ENCODE measurements around the gene CTDP1.

Gene CTDP1, protein sequence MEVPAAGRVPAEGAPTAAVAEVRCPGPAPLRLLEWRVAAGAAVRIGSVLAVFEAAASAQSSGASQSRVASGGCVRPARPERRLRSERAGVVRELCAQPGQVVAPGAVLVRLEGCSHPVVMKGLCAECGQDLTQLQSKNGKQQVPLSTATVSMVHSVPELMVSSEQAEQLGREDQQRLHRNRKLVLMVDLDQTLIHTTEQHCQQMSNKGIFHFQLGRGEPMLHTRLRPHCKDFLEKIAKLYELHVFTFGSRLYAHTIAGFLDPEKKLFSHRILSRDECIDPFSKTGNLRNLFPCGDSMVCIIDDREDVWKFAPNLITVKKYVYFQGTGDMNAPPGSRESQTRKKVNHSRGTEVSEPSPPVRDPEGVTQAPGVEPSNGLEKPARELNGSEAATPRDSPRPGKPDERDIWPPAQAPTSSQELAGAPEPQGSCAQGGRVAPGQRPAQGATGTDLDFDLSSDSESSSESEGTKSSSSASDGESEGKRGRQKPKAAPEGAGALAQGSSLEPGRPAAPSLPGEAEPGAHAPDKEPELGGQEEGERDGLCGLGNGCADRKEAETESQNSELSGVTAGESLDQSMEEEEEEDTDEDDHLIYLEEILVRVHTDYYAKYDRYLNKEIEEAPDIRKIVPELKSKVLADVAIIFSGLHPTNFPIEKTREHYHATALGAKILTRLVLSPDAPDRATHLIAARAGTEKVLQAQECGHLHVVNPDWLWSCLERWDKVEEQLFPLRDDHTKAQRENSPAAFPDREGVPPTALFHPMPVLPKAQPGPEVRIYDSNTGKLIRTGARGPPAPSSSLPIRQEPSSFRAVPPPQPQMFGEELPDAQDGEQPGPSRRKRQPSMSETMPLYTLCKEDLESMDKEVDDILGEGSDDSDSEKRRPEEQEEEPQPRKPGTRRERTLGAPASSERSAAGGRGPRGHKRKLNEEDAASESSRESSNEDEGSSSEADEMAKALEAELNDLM

DNA sequence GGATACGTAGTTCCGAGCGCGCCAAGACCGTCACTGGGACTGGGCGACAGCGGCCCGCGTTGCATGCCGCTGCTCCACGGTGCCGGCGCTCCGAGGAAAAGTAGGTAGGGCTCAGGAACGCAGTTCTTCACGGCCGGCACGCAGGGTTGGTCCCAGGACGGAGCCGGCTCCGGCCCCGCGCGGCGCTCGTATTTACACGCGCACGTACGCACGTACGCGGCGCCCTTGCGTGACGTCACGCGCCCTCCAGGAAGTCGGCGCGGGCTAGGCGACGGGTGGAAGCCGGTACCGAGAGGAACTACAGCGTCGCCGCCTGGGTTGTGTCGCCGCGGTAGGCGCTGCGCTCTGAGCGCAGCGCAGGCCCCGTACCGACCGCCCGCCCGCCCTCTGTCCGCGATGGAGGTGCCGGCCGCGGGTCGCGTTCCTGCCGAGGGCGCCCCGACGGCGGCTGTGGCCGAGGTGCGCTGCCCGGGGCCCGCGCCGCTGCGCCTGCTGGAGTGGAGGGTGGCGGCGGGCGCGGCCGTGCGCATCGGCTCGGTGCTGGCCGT, at the start of gene CTDP1:
TSS of gene CTDP1 (plus strand) at position 252 of the 548 bp plus-strand sequence. CDS start at position 397, 145 bp downstream.
- peak; percentile 84 for DNase-seq (ENCODE audit: low read depth)

DNA sequence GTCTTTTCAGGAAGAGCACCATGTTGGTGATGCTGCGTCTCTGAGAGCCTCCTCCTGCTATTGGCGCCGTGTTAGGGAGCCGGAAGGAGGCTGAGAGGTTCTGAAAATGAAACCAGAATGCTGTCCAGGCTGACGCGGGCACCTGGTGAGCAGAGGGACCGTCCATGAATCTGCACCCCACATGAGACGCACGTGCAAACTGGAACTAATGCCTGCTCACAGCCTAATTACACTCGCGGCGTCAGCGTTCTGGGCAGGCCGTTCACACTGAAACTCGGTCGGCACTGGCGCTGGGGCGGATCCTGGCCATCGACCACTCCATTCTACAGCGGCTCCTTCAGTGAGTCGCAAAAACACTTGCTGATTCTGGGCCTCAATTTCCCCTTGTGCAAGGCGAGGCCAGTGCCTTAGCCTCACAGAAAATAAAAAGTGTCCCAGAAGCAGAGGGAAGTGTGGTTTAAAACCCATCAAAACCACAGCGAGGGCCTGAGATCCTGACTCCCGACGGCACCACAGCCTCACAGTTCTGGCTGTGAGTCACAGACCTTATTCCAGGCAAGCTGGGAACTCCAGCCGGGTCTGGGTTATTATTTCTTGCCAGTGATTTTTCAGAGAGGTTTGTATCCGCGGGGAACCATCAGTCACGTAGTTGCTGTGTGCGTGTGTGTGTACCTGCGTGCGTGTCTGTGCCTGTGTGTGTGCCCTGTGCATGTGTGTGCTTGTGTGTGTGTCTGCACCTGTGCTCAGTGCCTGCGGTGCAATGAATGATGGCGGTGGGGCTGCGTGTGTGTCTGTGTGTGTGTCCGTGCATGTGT, 49.1 kb upstream of the CTDP1 start:
- DNase-seq (ENCODE audit: low read depth): no peak

DNA sequence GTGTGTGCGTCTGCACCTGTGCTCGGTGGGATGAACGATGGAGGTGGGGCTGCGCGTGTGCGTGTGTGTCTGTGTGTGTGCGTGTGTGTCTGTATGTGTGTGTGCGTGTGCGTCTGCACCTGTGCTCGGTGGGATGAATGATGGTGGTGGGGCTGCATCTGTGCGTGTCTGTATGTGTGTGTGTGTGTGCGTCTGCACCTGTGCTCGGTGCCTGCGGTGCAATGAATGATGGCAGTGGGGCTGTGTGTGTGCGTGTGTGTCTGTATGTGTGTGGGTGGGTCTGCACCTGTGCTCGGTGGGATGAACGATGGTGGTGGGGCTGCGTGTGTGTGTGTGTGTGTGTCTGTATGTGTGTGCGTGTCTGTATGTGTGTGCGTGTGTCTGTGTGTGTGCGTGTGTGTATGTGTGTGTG, 48.5 kb upstream of the CTDP1 start:
- no peak for DNase-seq (ENCODE audit: low read depth)

DNA sequence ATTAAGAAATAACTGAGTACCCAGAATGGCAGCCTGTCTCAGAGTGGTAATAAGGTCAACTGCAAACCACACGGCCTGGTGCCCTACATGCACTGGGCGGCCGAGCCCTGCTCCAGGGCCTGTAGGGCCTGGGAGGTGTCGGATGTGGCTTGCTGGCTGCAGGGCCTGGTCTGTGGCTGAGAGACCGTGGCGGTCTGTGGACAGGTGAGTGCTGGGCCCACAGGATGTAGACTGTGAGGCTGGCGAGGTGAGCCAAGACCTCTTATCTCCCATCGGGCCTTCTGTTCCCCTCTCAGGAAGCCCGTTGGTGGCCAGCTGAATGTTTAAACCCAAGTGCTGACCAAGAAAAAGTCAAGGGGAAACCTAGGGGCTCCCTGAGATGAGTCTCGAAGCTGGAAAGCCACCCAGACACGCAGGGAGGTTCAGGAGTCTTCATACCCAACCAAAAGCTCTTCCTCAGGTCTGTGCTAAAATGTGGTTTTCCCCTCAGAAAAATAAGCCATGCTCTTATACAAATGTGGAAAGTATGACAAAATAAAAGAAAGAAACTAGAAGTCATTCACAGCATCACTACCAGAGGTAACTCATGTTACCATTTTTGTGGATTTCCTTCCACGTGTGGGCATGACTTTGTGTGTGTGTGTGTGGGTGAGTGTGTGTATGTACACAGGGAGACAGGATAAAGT, 47.7 kb upstream of the CTDP1 start:
- DNase-seq (ENCODE audit: low read depth): no peak

DNA sequence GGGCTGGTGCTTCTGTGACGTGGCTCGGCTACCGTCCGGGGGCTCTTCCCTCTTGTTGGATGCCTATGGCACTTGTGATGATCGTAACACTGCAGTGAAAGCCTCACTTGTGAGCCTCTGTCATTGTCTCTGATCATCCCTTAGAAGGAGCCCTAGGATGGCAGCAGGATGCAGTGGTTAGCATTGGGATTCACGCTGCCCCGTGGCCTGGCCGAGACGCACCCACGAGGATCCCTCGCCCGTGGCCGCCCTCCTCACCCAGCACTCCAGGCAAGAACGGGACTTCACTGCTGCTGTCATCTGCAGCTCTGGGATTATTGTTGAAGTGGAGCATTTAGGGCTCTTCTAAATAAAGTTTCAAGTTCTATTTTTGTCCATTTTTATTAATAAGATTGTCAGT, 46.8 kb upstream of the CTDP1 start:
- DNase-seq (ENCODE audit: low read depth): no peak

DNA sequence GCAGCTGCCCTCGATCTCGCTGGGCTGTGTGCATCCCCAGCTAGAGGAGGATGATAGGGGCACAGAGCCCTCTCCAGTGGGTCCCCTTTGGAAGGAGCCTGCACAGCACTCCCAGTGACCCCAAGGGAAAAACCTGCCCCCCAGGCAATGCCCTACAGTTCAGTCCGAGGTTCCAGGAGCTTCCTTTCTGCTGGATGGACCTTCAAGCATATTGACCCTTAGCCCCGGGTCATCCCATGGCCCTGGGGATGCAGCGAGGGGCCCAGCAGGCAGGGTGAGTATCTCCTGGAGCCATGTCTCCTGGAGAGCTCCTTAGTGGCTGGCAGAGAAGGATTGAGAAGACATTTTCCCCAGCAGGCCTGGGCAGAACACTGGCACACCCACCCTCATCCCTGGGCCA, 45.4 kb upstream of the CTDP1 start:
- no peak for DNase-seq (ENCODE audit: low read depth)

DNA sequence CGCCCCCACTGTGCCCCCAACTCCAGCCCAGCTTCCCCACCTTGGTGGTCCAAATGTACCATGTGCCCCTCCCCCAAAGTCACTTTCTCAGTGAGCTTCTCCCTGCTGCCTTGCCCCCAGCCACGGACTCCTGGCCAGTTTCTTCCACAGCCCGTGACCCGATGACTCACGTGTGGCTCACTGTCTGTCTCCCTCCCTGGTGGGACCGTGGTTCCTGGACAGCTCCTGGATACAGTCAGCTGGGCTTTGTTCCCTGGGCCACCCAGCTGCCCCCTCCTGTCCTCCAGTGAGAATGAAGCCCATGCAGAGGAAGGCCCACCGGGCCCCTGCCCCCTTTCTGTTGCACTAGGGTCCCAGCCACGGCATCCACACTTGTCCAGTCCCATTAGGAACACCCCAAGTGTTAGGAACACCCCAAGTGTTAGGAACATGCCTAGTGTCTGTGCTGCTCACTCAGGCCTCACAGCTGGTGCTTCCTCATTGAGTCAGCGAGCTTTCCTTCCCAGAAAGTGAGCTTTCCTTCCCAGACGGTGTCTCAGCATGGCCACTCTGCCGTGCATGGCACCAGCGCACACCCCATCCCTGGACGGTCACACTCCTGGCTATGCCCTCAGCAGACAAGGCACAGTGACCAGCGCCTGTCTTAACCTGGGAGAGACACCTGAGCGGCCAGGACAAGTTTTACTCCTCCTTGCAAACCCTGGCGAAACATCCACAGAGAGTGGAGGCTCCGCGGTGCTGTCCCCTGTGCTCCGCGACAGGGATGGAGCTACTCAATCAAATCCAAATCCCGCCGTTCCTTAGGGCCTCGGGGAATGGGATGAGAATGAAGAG, 44.8 kb upstream of the CTDP1 start:
- no peak for DNase-seq (ENCODE audit: low read depth)

DNA sequence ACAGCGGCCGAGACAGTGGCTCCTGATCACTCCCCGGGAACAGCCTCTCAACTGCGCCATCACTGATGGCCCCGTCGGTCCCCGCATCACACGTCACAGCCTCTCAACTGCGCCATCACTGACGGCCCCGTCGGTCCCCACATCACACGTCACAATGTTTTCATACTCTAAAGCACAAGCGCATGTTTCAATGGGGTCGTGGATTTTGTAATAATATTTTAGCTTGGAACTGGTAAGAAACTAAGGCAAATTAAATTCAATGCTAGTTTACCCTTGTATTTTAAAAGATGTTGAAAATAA, 44.2 kb upstream of the CTDP1 start:
- no peak for DNase-seq (ENCODE audit: low read depth)

DNA sequence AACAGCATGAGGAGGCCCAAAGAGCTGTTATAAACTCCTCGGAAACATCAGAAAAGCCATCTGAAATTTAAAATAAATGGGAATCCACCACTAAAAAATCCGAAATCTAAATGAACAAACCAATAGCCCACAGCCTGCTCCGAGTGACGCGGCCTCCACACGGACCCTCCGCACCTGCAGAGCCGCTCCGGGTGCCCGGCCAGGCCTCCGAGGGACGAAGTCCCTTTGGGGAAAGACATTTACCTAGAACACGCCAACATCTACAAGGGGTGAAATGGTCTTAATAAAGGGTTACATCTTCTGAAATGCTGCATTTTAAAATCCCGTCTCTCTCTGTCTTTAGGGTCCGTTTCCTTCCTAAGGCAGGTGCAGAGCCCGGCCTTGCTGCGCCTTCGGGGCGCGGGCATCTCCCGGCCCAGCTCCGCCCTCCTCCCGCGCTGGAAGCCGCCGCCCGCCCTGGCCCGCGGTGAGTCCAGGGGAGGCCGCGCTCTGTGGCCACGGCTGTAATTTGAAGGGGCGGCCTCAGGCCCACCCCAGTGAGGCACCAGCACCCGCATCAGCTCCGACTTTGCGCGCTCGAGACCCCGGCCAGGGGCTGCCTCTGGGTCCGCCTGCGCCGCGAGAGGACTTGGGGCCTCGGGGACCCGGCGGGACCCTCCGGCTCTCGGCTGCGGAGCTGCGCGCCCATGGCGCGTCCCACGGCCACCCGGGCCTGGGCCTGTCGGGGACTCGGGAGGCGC, 42.3 kb upstream of the CTDP1 start:
- DNase-seq (ENCODE audit: low read depth): no peak

DNA sequence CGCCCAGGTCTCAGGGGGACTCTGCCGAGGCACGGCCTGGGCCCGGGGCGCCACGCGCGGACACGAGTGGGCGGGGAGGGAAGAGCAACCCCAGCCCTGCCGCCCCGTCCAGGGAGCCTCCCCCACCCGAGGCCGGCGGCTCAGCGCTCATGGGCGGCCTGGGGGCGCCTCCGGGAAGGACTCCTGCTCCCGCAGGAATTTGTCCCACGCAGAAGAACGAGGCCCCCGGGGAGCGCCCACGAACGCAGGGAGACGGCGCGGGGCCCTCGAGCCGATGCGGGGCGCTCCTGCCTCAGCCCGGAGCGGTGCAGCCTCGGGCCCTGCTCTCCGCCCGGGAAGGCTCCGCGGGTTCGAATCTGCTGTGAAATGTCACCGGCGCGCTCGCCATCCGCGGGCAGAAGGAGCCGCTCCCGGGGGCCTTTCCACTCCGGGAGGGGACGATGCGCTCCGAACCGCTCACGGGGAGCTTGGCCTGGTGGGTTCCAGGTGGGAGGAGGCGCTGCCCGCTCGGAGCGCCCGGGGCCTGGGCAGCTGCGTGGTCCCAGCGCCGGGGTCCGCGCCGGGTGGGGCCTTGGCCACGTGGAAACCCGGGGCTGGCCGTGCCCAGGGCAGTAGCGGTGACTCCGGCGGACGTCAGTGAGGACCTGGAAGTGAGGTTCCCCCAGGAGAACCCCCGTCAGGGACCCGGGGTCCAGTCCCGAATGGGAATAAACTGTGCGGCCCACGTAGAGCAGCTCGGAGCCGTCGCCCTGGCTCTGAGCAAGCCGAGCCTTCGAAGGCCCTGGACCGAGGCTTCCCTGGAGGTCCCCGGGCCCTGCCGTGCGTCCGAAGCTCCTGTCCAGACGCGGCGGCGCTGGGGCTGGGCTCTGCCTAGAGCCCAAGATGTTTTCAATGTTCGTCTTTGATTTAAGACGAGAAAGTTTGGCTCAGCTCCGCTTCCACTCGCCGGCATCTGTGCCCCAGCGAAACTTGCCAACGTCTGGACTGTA, 41.4 kb upstream of the CTDP1 start:
- DNase-seq (ENCODE audit: low read depth): no peak

DNA sequence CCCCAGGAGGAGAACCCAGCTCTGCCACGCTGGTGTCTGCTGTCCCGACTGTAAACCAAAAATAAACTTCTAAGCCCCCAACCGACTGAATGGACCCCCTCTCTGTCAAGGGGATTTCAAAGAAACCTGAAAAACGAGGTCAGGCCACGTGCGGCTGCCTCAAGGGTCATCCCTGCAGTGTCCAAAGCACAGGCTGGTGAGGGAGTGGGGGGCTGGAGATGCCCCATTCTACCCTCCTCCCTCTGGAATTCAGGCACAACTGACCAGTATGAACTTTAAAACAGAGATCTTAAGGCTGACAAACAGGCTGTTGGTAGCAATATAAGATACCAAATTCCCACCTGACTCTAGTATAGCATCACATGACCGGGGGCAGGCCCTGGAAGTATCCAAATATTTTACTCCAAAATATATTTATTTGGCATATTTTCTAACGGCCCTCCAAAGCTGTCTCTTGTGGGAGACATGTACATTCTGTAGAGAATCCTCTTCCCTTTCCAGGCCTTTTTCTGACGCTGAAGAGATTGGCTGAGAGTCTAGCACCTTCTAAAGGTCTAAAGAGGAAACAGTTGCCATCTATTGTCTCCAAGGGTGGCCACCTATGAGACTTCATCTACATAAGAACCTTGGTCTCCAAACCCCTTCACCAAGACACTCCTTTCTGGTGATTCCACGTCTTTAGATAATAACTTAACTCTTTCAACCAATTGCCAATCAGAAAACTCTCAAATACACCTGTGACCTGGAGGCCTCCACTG, 40.4 kb upstream of the CTDP1 start:
- no peak for DNase-seq (ENCODE audit: low read depth)

DNA sequence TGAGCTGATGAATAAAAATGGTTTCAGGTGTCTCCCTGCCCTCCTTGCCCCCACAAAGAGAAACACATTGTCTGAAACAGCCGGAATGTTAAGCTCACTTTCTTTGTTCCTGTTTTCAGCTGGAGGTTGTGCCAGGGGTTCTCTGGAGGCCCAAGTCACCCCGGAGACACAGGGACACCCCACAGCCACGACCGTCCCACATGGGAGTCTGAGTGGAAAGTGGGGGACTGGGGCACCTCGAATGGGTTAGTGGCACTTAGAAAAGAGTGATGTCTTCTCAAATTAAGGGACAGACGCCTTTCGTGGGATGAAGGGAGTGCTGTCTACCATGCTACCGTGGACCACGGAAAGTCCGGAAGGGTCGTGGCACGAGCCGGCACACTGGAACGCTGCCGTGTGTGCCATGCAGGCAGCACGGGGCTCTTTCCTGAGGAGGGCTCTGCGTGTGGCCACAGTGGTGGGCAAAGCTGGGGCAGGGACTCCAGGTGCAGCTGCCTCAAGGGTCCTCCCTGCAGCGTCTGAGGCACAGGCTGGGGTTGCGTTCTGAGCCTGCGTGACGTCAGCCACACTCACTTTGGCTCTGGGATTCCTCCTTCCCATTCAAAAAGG, 39.4 kb upstream of the CTDP1 start:
- DNase-seq (ENCODE audit: low read depth): no peak

DNA sequence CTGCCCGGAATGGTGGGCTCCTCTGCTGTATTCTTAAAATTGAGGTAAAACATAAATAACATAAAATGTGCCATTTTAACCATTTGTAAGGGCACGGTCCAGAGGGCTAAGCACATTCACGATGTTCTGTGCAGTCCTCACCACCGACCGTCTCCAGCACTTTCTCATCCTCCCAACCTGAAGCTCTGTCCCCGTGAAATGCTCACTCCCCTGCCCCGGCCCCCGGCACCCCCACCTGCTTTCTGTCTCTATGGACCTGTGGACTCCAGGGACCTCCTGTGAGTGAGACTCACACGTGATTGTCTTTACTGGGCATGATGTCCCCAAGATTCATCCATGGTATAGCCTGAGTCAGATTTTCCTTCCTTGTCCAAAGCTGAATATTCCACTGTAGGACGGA, 38.7 kb upstream of the CTDP1 start:
- no peak for DNase-seq (ENCODE audit: low read depth)

DNA sequence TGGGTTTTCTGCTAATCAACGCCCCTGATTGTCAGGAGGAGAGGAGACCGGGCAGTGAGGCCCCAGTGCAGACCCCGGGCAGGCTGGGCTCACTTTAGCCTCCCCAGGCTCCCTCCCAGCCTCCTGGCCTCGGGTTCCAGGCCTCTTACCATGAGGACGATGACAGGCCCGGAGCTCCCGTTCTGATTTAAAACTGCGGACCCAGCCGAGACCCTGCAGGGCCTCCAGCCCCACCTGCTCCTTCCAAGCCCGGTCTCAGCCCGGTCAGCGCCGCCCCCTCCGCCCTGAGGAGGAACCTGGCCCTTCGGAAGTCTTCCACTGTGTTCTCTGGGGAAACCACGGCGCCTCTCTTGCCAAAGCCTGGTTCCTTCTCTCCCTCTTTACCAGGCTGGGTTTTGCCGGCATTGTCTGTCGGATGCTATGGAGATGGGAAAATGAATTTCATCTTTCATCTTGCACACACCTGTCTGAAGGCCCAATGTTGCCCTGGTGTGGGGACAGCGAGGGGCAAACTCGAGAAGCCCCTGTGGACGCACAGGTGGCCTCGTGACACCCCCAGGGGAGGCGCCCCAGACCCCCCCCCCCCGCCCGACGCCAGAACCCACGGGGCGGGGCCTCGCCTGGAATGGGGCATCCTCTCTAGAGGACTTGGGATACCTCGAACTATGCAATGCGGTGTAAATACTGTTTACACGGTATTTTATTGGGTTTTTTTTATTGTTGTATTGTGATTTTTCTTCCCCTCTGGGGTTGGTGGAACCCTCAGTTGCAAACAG, 37.7 kb upstream of the CTDP1 start:
- no peak for DNase-seq (ENCODE audit: low read depth)

DNA sequence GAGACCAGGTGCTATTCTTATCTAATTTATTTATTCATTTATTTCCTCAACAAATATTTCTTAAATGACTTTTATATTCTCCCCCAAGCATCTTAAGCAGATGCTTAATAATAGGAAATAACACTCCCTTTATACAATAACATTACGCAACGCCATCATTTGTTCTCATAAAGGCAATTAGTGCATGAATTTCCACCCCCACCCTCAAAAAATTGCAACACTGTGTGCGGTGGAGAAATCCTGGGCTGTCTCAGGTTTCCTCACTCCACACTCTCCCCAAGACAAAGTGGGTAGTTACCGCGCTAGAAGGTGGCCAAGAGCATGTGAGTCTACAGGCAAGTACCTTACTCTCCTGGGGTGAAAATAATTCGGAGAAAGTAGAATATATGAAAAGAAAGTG, 37.0 kb upstream of the CTDP1 start:
- DNase-seq (ENCODE audit: low read depth): no peak
